Tibial artery (tissue), 4 donors: Measurements from ENCODE around the gene F2R.

Source experiments
- DNase-seq, 2 donors: peaks; one replicate each; pipeline ENCODE4 v3.0.0-alpha.2; 2019
- H3K27ac ChIP-seq, 2 donors: fragments of 200-600 bp; sonication (generic) in 1 of 2; 1 replicate in 1 of 2; 2 replicates in 1 of 2; pipeline ENCODE4 v1.5.1; 2018 to 2019; ENCODE audit warnings: mild to moderate bottlenecking in 1 of 2
- H3K27me3 ChIP-seq, 2 donors: fragments of 200-600 bp; sonication (generic) in 1 of 2; one replicate each; pipeline versions ENCODE4 v1.5.1 to v1.6.0; 2016 to 2019
- H3K36me3 ChIP-seq, 3 donors: fragments of 200-600 bp; sonication (generic) in 2 of 3; one replicate each; pipeline ENCODE4 v1.5.1; 2016 to 2019; ENCODE audit warnings: mild to moderate bottlenecking in 2 of 3
- H3K4me1 ChIP-seq, 4 donors: fragments of 200-600 bp; sonication (generic) in 2 of 4; 1 replicate in 3 of 4; 2 replicates in 1 of 4; pipeline ENCODE4 v1.5.1; 2016 to 2019
- H3K4me3 ChIP-seq, 2 donors: fragments of 200-600 bp; sonication (generic) in 1 of 2; 1 replicate in 1 of 2; 2 replicates in 1 of 2; pipeline ENCODE4 v1.5.1; 2018 to 2019; ENCODE audit warnings: mild to moderate bottlenecking in 2 of 2
- H3K9me3 ChIP-seq, 3 donors: fragments of 200-600 bp; sonication (generic) in 1 of 3; one replicate each; pipeline ENCODE4 v1.5.1; 2016 to 2019
- CTCF ChIP-seq, 2 experiments: fragments of 200-600 bp in 1 of 2; fragments of 450-650 bp in 1 of 2; IDR thresholded peaks; one replicate each; pipeline ENCODE4 v1.5.1; 2017 to 2019; ENCODE audit warnings: antibody characterized with exemption in 2 of 2, mild to moderate bottlenecking in 1 of 2, moderate library complexity in 1 of 2
- intact Hi-C: fragments of 100-400 bp; cut with DNase I; formaldehyde crosslinking; loops from one replicate; pipeline ENCODE4 v1.15.0; 2023; ENCODE audit warnings: low total_unique reads

Gene F2R

GRCh38 chr5:76720988-76721569, 5.2 kb downstream of the F2R start:
- no peak for DNase-seq
- Histone ChIP-seq H3K36me3 (no peaks in the 10 kb centered on the region), H3K27me3 (no peaks in the 10 kb centered on the region), H3K4me1 (peaks cover 0 to 10% (median 4%) of the 10 kb centered on the region in 4 donors), H3K27ac (no peak overlapping the region), H3K4me3 (no peak overlapping the region), H3K9me3 (no peaks in the 10 kb centered on the region)
- intact Hi-C loops, result no loop called here
- no peak for TF ChIP-seq CTCF (IDR thresholded peaks at IDR 0.05)

GRCh38 chr5:76723266-76723665, 7.3 kb downstream of the F2R start:
- Histone ChIP-seq H3K27me3 (no peaks in the 10 kb centered on the region), H3K4me3 (no peak overlapping the region), H3K9me3 (peaks cover 0 to 3% (median 2%) of the 10 kb centered on the region in 3 donors), H3K4me1 (no peaks in the 10 kb centered on the region), H3K36me3 (no peaks in the 10 kb centered on the region), H3K27ac (no peak overlapping the region)
- intact Hi-C loops, result no loop called here
- DNase-seq, result no peak
- TF ChIP-seq CTCF (IDR thresholded peaks at IDR 0.05), result no peak

DNA sequence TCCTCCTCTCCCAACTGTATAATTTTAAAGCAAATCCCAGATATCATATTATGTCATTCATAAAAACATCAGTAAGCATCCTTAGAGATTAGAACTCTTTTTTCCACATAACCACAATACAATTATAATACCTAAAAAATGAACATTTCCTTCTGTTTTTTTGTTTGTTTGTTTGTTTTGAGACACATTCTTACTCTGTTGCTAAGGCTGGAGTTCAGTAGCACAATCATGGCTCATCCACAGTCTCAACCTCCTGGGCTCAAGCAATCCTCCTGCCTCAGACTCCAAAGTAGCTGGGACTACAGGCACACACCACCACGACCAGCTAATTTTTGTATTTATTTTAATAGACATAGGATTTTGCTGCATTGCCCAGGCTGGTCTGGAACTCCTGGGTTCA, 8.0 kb downstream of the F2R start:
- Histone ChIP-seq H3K4me3 (no peak overlapping the region), H3K27ac (no peak overlapping the region), H3K27me3 (no peaks in the 10 kb centered on the region), H3K4me1 (no peaks in the 10 kb centered on the region), H3K36me3 (no peaks in the 10 kb centered on the region), H3K9me3 (peaks cover 0 to 9% (median 6%) of the 10 kb centered on the region in 3 donors)
- TF ChIP-seq CTCF (IDR thresholded peaks at IDR 0.05), result no peak
- intact Hi-C loops, result no loop called here
- DNase-seq, result no peak

DNA sequence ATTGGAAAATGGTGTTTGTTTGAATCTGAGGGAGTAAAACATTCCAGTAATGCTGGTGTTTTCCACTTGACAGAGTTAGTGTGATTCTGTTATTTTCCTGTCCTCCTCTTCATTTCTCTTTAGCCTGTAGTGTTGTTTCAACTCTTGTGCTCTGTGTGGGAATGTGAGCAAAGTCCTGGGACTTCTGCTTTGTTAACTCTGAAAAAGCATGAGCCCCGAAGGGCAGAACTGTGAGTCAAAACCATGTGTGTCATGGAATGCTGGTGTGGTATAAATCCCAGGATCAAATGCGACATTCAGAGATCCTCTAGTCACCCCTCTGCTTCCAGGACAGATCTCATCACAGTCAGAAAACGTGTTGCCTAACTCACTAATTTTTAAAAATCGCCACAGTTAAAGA, 8.9 kb downstream of the F2R start:
- Histone ChIP-seq H3K9me3 (peaks cover 0 to 19% (median 13%) of the 10 kb centered on the region in 3 donors), H3K27ac (no peak overlapping the region), H3K36me3 (peaks cover 0 to 1% (median 0%) of the 10 kb centered on the region in 3 donors), H3K4me1 (no peaks in the 10 kb centered on the region), H3K27me3 (no peaks in the 10 kb centered on the region), H3K4me3 (no peak overlapping the region)
- intact Hi-C loops, result no loop called here
- DNase-seq, result no peak
- no peak for TF ChIP-seq CTCF (IDR thresholded peaks at IDR 0.05)

DNA sequence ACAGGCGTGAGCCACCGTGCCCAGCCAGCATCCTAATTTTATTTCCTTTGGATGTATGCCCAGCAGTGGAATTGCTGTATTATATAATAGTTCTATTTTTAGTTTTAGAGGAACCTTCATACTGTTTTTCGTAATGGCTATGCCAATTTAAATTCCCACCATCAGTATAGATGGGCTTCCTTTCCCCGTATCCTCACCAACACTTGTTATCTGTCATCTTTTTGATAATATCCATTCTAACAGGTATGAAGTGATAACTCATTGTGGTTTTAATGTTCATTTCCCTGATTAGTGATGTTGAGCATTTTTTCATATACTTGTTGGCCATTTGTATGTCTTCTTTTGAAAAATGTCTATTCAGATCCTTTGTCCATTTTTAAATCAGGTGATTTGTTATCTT, 13.0 kb downstream of the F2R start:
- Histone ChIP-seq H3K36me3 (peaks cover 0 to 28% (median 0%) of the 10 kb centered on the region in 3 donors), H3K4me1 (no peaks in the 10 kb centered on the region), H3K27me3 (no peaks in the 10 kb centered on the region), H3K4me3 (no peak overlapping the region), H3K27ac (no peak overlapping the region), H3K9me3 (peaks cover 0 to 29% (median 19%) of the 10 kb centered on the region in 3 donors)
- no peak for TF ChIP-seq CTCF (IDR thresholded peaks at IDR 0.05)
- DNase-seq, result no peak
- intact Hi-C loops, result no loop called here
